ENCODE results near the gene UNG. TPM values are rescaled to one million over a fixed set of nuclear protein-coding genes. Genes with fewer than 3 reads are reported as not detected.

The UNG gene
- total RNA-seq, 1 experiment from 2014 or later: 74.4 TPM

DNA sequence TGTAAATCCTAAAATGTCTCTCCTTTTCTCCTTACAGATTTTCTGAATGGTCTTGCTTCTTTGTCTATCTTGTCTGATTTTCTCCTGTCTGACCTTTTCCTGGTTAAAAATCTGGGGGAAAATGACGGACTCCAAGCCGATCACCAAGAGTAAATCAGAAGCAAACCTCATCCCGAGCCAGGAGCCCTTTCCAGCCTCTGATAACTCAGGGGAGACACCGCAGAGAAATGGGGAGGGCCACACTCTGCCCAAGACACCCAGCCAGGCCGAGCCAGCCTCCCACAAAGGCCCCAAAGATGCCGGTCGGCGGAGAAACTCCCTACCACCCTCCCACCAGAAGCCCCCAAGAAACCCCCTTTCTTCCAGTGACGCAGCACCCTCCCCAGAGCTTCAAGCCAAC lies 42.0 kb downstream of the UNG start:
- CTCF ChIA-PET: no interaction called here
- Histone ChIP-seq H3K9me3 (ENCODE audit: control insufficient read depth, insufficient read depth, low read depth, low read length) (peaks cover 2% of the 10 kb centered on the region; the same call in 1 of the 2 replicates), H3K27me3 (ENCODE audit: control insufficient read depth, insufficient read depth, low read length) (no peaks in the 10 kb centered on the region), H3K4me3 (ENCODE audit: low read depth in 2 of 2, low read length in 2 of 2) (no peak overlapping the region), H3K4me1 (ENCODE audit: control insufficient read depth, insufficient read depth, low read length) (no peaks in the 10 kb centered on the region), H3K27ac (ENCODE audit: low read length) (no peak overlapping the region), H3K36me3 (ENCODE audit: control insufficient read depth, insufficient read depth, low read length) (no peaks in the 10 kb centered on the region)
- POLR2A ChIA-PET: no interaction called here
- ATAC-seq (no peak), DNase-seq (ENCODE audit: low read depth, low spot score) (no peak)
- BruUV-seq (replicated peaks): no TSS peak
- no peak for TF ChIP-seq SIN3A (IDR thresholded peaks at IDR 0.05; ENCODE audit: borderline replicate concordance, insufficient read depth, low read depth, low read length)
- TF ChIP-seq TCF7L2 (IDR thresholded peaks at IDR 0.05; ENCODE audit: low read depth, low read length): no peak
- TF ChIP-seq CTCF (IDR thresholded peaks at IDR 0.05): no peak
- no peak for TF ChIP-seq POLR2AphosphoS5 (IDR thresholded peaks at IDR 0.05; ENCODE audit: low read depth, low read length)
- no peak for TF ChIP-seq REST (IDR thresholded peaks at IDR 0.05; ENCODE audit: insufficient read depth in 1 of 2, low read depth in 2 of 2, low read length in 1 of 2)
- in situ Hi-C loops (cut with HindIII; ENCODE audit: low pct_unique_long_range_greater_than_20kb, low sequenced_read_pairs) (no loop called here), intact Hi-C loops (cut with micrococcal nuclease; ENCODE audit: unreplicated experiment) (no loop called here)

- Histone ChIP-seq H3K4me1 (ENCODE audit: control insufficient read depth, insufficient read depth, low read length) (no peaks in the 10 kb centered on the region), H3K36me3 (ENCODE audit: control insufficient read depth, insufficient read depth, low read length) (no peaks in the 10 kb centered on the region), H3K27me3 (ENCODE audit: control insufficient read depth, insufficient read depth, low read length) (no peaks in the 10 kb centered on the region), H3K4me3 (ENCODE audit: low read depth in 2 of 2, low read length in 2 of 2) (no peak overlapping the region), H3K27ac (ENCODE audit: low read length) (no peak overlapping the region), H3K9me3 (ENCODE audit: control insufficient read depth, insufficient read depth, low read depth, low read length) (peaks cover 2% of the 10 kb centered on the region; the same call in 1 of the 2 replicates)
- no TSS peak for BruUV-seq (replicated peaks)
- ChIA-PET CTCF (no interaction called here), POLR2A (no interaction called here)
- ATAC-seq: no peak
- in situ Hi-C loops (cut with HindIII; ENCODE audit: low pct_unique_long_range_greater_than_20kb, low sequenced_read_pairs): no loop called here
- intact Hi-C loops (cut with micrococcal nuclease; ENCODE audit: unreplicated experiment): no loop called here
- TF ChIP-seq CTCF (IDR thresholded peaks at IDR 0.05) (no peak), POLR2AphosphoS5 (IDR thresholded peaks at IDR 0.05; ENCODE audit: low read depth, low read length) (no peak), REST (IDR thresholded peaks at IDR 0.05; ENCODE audit: insufficient read depth in 1 of 2, low read depth in 2 of 2, low read length in 1 of 2) (no peak), SIN3A (IDR thresholded peaks at IDR 0.05; ENCODE audit: borderline replicate concordance, insufficient read depth, low read depth, low read length) (no peak), TCF7L2 (IDR thresholded peaks at IDR 0.05; ENCODE audit: low read depth, low read length) (no peak)
- DNase-seq (ENCODE audit: low read depth, low spot score): no peak
These were observed 42.4 kb downstream of the UNG start for GRCh38 chr12:109139791-109140190.
